Putamen (tissue), 1 donor: ENCODE data around the gene CEP55.
A peak's percentile ranks its signal among the peaks of the same experiment; 100 is the strongest.
"Not testable (repeated sequence)": the region's sequence is repeated elsewhere in the genome, so short reads cannot be mapped to it uniquely, and the experiment has no call there.

Source experiments
- DNase-seq: peaks from one replicate; pipeline ENCODE4 v3.0.0-alpha.2; 2016; ENCODE audit warnings: low spot score

CEP55 gene

GRCh38 chr10:93513091-93513490 lies 16.7 kb downstream of the CEP55 start:
- no peak for DNase-seq

GRCh38 chr10:93514521-93514920 lies 18.1 kb downstream of the CEP55 start:
- DNase-seq: no peak

GRCh38 chr10:93515071-93516005 lies 18.9 kb downstream of the CEP55 start:
- peak; percentile 53 for DNase-seq

- DNase-seq: no peak
Observed at GRCh38 chr10:93516006-93516380, 19.6 kb downstream of the CEP55 start.

GRCh38 chr10:93518531-93518930 lies 22.1 kb downstream of the CEP55 start:
- no peak for DNase-seq

GRCh38 chr10:93535293-93535692 lies 38.9 kb downstream of the CEP55 start:
- no peak for DNase-seq

GRCh38 chr10:93540871-93541270 lies 44.5 kb downstream of the CEP55 start:
- DNase-seq: not testable (repeated sequence)

- no peak for DNase-seq
Observed at GRCh38 chr10:93541402-93542357, 45.3 kb downstream of the CEP55 start.

- DNase-seq: no peak
Observed at GRCh38 chr10:93542358-93542791, 46.0 kb downstream of the CEP55 start.

GRCh38 chr10:93546995-93547394 lies 50.6 kb downstream of the CEP55 start:
- DNase-seq: not testable (repeated sequence)

GRCh38 chr10:93547522-93547921 lies 51.1 kb downstream of the CEP55 start:
- DNase-seq: no peak

GRCh38 chr10:93548376-93549071 lies 52.1 kb downstream of the CEP55 start:
- no peak for DNase-seq

GRCh38 chr10:93550606-93551005 lies 54.2 kb downstream of the CEP55 start:
- no peak for DNase-seq

- no peak for DNase-seq
Observed at GRCh38 chr10:93552780-93553179, 56.4 kb downstream of the CEP55 start.

- DNase-seq: no peak
Observed at GRCh38 chr10:93553482-93554315, 57.3 kb downstream of the CEP55 start.

GRCh38 chr10:93554316-93554663 lies 57.9 kb downstream of the CEP55 start:
- DNase-seq: no peak

GRCh38 chr10:93554760-93555432 lies 58.5 kb downstream of the CEP55 start:
- DNase-seq: peak; percentile 19

GRCh38 chr10:93559490-93559889 lies 63.1 kb downstream of the CEP55 start:
- no peak for DNase-seq

- no peak for DNase-seq
Observed at GRCh38 chr10:93560541-93560940, 64.1 kb downstream of the CEP55 start.

- no peak for DNase-seq
Observed at GRCh38 chr10:93565446-93565845, 69.0 kb downstream of the CEP55 start.
